H1 (cell line): ENCODE results near the gene ADRA2A. TPM values are rescaled to one million over a fixed set of nuclear protein-coding genes. Genes with fewer than 3 reads are reported as not detected.

Experiments
- CTCF ChIA-PET: fragments of 300-600 bp; sonication (Branson Sonifier 250); formaldehyde crosslinking; loops from one replicate; lab custom pipeline; 2021; ENCODE audit not compliant: partially characterized antibody; lab: Charles Lee
- POLR2A ChIA-PET: fragments of 300-600 bp; sonication (Branson Sonifier 250); formaldehyde crosslinking; loops from one replicate; lab custom pipeline; 2021; ENCODE audit warnings: inconsistent platforms; ENCODE audit not compliant: partially characterized antibody; lab: Charles Lee
- DNase-seq, 2 experiments: peaks; one replicate each; pipeline versions ENCODE4 v3.0.0 to v3.0.0-alpha.2; 2010 to 2022; ENCODE audit warnings: low spot score in 2 of 2, low read depth in 1 of 2, mixed read lengths in 1 of 2
- FAIRE-seq: peaks from 2 replicates; lab custom pipeline; 2011; peaks lifted over from hg19 to GRCh38; lab: Jason Lieb, UNC
- H2AFZ ChIP-seq: 2 replicates; pipeline ENCODE4 v1.8.1; 2012; ENCODE audit warnings: low read length, inconsistent platforms
- H2AK5ac ChIP-seq: 2 replicates; pipeline ENCODE4 v1.6.1; 2013; ENCODE audit warnings: low read depth, low read length
- H2BK120ac ChIP-seq: replicated peaks from 2 replicates; pipeline ENCODE3; 2013; ENCODE audit warnings: low read depth, low read length, inconsistent platforms
- H2BK12ac ChIP-seq: 2 replicates; pipeline ENCODE4 v1.6.1; 2013; ENCODE audit warnings: low read depth, low read length
- H2BK15ac ChIP-seq: 2 replicates; pipeline ENCODE4 v1.6.1; 2013; ENCODE audit warnings: low read length
- H2BK20ac ChIP-seq: 2 replicates; pipeline ENCODE4 v1.6.1; 2013; ENCODE audit warnings: low read length
- H2BK5ac ChIP-seq: 2 replicates; pipeline ENCODE4 v1.6.1; 2013; ENCODE audit warnings: low read depth, low read length
- H3K14ac ChIP-seq: 2 replicates; pipeline ENCODE4 v1.6.1; 2013; ENCODE audit warnings: inconsistent platforms; ENCODE audit not compliant: insufficient read length
- H3K18ac ChIP-seq: 2 replicates; pipeline ENCODE4 v1.6.1; 2013; ENCODE audit warnings: low read length; ENCODE audit errors: extremely low read depth
- H3K23ac ChIP-seq: 2 replicates; pipeline ENCODE4 v1.6.1; 2013; ENCODE audit warnings: inconsistent platforms; ENCODE audit not compliant: insufficient read length
- H3K23me2 ChIP-seq: 2 replicates; pipeline ENCODE4 v1.6.1; 2013; ENCODE audit warnings: low read depth, low read length
- H3K27ac ChIP-seq: 2 replicates; pipeline ENCODE4 v1.6.1; 2011; ENCODE audit warnings: low read depth, low read length, inconsistent platforms
- H3K27me3 ChIP-seq, 4 experiments: replicated peaks in 1 of 4; 1 replicate in 1 of 4; 2 replicates in 3 of 4; pipeline versions ENCODE4 v1.6.1 to v1.8.1; 2011 to 2013; ENCODE audit warnings: low read length in 3 of 4, mild to moderate bottlenecking in 3 of 4, inconsistent platforms in 2 of 4, mixed read lengths in 2 of 4, moderate library complexity in 1 of 4; ENCODE audit not compliant: control insufficient read depth in 3 of 4, insufficient read depth in 3 of 4; ENCODE audit errors: extremely low read depth in 1 of 4
- H3K36me3 ChIP-seq, 4 experiments: 2 replicates each; pipeline versions ENCODE4 v1.6.1 to v1.8.1; 2011 to 2013; ENCODE audit warnings: mild to moderate bottlenecking in 4 of 4, low read length in 3 of 4, moderate library complexity in 2 of 4, control low read depth in 1 of 4, inconsistent platforms in 1 of 4; ENCODE audit not compliant: insufficient read depth in 4 of 4, control insufficient read depth in 2 of 4
- H3K4ac ChIP-seq: replicated peaks from 2 replicates; pipeline ENCODE3; 2013; ENCODE audit warnings: low read length, low read depth, mixed read lengths, inconsistent platforms; ENCODE audit not compliant: insufficient read length
- H3K4me1 ChIP-seq, 4 experiments: replicated peaks in 1 of 4; 1 replicate in 1 of 4; 2 replicates in 3 of 4; pipeline versions ENCODE4 v1.6.1 to v1.8.1; 2011 to 2013; ENCODE audit warnings: low read length in 3 of 4, inconsistent platforms in 2 of 4, mixed read lengths in 1 of 4; ENCODE audit not compliant: insufficient read depth in 4 of 4, control insufficient read depth in 3 of 4
- H3K4me2 ChIP-seq, 2 experiments: 2 replicates each; pipeline versions ENCODE4 v1.6.1 to v1.8.1; 2011 to 2013; ENCODE audit warnings: low read depth in 2 of 2, low read length in 2 of 2, control low read depth in 1 of 2, inconsistent platforms in 1 of 2, mild to moderate bottlenecking in 1 of 2; ENCODE audit not compliant: insufficient read depth in 1 of 2
- H3K4me3 ChIP-seq, 4 experiments: fragments of 200-600, 300-600 bp in 1 of 4; sonication (generic), shearing (Covaris generic), sonication (Bioruptor Twin) in 1 of 4; 2 replicates each; pipeline versions ENCODE4 v1.5.1 to v1.8.1; 2011 to 2016; ENCODE audit warnings: low read length in 4 of 4, low read depth in 3 of 4, control low read depth in 2 of 4, inconsistent platforms in 2 of 4, mild to moderate bottlenecking in 2 of 4, mixed read lengths in 1 of 4, moderate library complexity in 1 of 4; ENCODE audit not compliant: insufficient read depth in 2 of 4; ENCODE audit errors: extremely low read depth in 1 of 4
- H3K56ac ChIP-seq: replicated peaks from 2 replicates; pipeline ENCODE3; 2013; ENCODE audit warnings: low read depth, mild to moderate bottlenecking, mixed read lengths, low read length, inconsistent platforms; ENCODE audit not compliant: insufficient read length
- H3K79me1 ChIP-seq: 2 replicates; pipeline ENCODE4 v1.6.1; 2013; ENCODE audit warnings: low read depth, low read length, control low read depth
- H3K79me2 ChIP-seq, 2 experiments: 2 replicates each; pipeline versions ENCODE4 v1.6.1 to v1.8.1; 2012 to 2013; ENCODE audit warnings: low read length in 2 of 2, mild to moderate bottlenecking in 2 of 2, inconsistent platforms in 1 of 2; ENCODE audit not compliant: insufficient read depth in 2 of 2, control insufficient read depth in 1 of 2
- H3K9ac ChIP-seq, 4 experiments: replicated peaks in 1 of 4; 1 replicate in 1 of 4; 2 replicates in 3 of 4; pipeline versions ENCODE4 v1.6.1 to v1.8.1; 2011 to 2013; ENCODE audit warnings: low read depth in 3 of 4, low read length in 3 of 4, control low read depth in 2 of 4, mild to moderate bottlenecking in 2 of 4, moderate library complexity in 2 of 4, inconsistent platforms in 1 of 4; ENCODE audit errors: extremely low read depth in 1 of 4
- H3K9me3 ChIP-seq, 2 experiments: 2 replicates each; pipeline versions ENCODE4 v1.6.1 to v1.8.1; 2012 to 2013; ENCODE audit warnings: mild to moderate bottlenecking in 2 of 2, moderate library complexity in 2 of 2, control low read depth in 1 of 2, inconsistent platforms in 1 of 2, low read depth in 1 of 2, low read length in 1 of 2, mixed read lengths in 1 of 2; ENCODE audit not compliant: insufficient read depth in 2 of 2
- H4K20me1 ChIP-seq, 2 experiments: replicated peaks in 1 of 2; 2 replicates each; pipeline versions ENCODE3 to v1.8.1; 2011 to 2013; ENCODE audit warnings: inconsistent platforms in 2 of 2, low read length in 2 of 2, mild to moderate bottlenecking in 1 of 2; ENCODE audit not compliant: insufficient read depth in 2 of 2, control insufficient read depth in 1 of 2
- H4K5ac ChIP-seq: 2 replicates; pipeline ENCODE4 v1.6.1; 2013; ENCODE audit warnings: low read length, low read depth, mixed read lengths, inconsistent platforms; ENCODE audit not compliant: insufficient read length
- H4K8ac ChIP-seq: 2 replicates; pipeline ENCODE4 v1.8.0; 2013; ENCODE audit warnings: mild to moderate bottlenecking, moderate library complexity, low read length, inconsistent platforms; ENCODE audit not compliant: insufficient read depth; ENCODE audit errors: extremely low read depth
- H4K91ac ChIP-seq: replicated peaks from 2 replicates; pipeline ENCODE3; 2013; ENCODE audit warnings: low read length, mixed read lengths, inconsistent platforms; ENCODE audit not compliant: insufficient read length
- CBX5 ChIP-seq: fragments of 300-800, 300-1000 bp; sonication (generic); IDR thresholded peaks from 2 replicates; pipeline ENCODE4 v1.7.1; 2016; ENCODE audit warnings: antibody characterized with exemption, low read length, low read depth
- KDM5A ChIP-seq: fragments of 200-600 bp; IDR thresholded peaks from 2 replicates; pipeline ENCODE4 v1.7.1; 2012; ENCODE audit warnings: mild to moderate bottlenecking, low read length, inconsistent platforms, mixed read lengths
- USF2 ChIP-seq: IDR thresholded peaks from 2 replicates; pipeline ENCODE4 v1.6.1; 2011; ENCODE audit warnings: low read length, improper control_type of control experiment
- WGBS, 2 experiments: shearing (Covaris generic) in 1 of 2; methylation state at CpG; one replicate each; pipeline versions ENCODE4 v1.1.6 to v1.1.7; 2013 to 2015; ENCODE audit warnings: low lambda C conversion rate in 2 of 2, mixed read lengths in 2 of 2, inconsistent platforms in 1 of 2, low coverage in 1 of 2, missing lambda C conversion rate in 1 of 2; ENCODE audit not compliant: insufficient replicate concordance in 2 of 2, insufficient coverage in 1 of 2, insufficient read length in 1 of 2; ENCODE audit errors: extremely low coverage in 1 of 2, missing lambda C conversion rate in 1 of 2; 5-methylcytosine and 5-hydroxymethylcytosine counted together
- long read RNA-seq, 2 experiments: library from RNA in 1 of 2; library from capped mRNA in 1 of 2; stranded (forward); transcript quantifications; one replicate each; pipeline ENCODE4 v2.0.0, GENCODE V29; 2021; ENCODE audit warnings: inconsistent platforms in 1 of 2
- polyA minus RNA-seq, 3 experiments: library from RNA; depleted of rRNA, polyadenylated mRNA; stranded (reverse); fragments of >200 nt; gene quantifications; 1 replicate in 2 of 3; 2 replicates in 1 of 3; pipeline ENCODE4 v1.2.3, GENCODE V29; 2011
- polyA plus RNA-seq, 7 experiments: library from polyadenylated mRNA; depleted of rRNA in 3 of 7; stranded (reverse) in 5 of 7; unstranded in 2 of 7; fragments of >200 nt in 5 of 7; fragments of 200-250 nt in 2 of 7; gene quantifications; 1 replicate in 5 of 7; 2 replicates in 1 of 7; 4 replicates in 1 of 7; pipeline versions ENCODE4 v1.2.1 to v1.2.3, GENCODE V29; 2011 to 2013; ENCODE audit warnings: missing spikeins in 2 of 7, mixed read lengths in 2 of 7
- total RNA-seq: library from RNA; stranded (reverse); fragmentation: NEBNext Ultra II Directional; extraction: Animal tissue kit (Norgen Biotek cat#: 25700); gene quantifications from 2 replicates; pipeline ENCODE4 v1.2.1, GENCODE V29; 2021
- TF ChIP-seq, protein P1 (sequence below): IDR thresholded peaks from 2 replicates; pipeline ENCODE4 v1.6.1; 2012; ENCODE audit warnings: inconsistent platforms

The ADRA2A gene
- total RNA-seq (5.9 and 7.3 TPM in 2 replicates), polyA plus RNA-seq (2011; rRNA removed) (6.2 and 7.6 TPM in 2 replicates), polyA minus RNA-seq (2011; rRNA and poly(A)+ RNA removed) (3.2 and 4.5 TPM in 2 replicates)
- polyA plus RNA-seq (2011; cell fraction: cytosol; rRNA removed), result 3.6 TPM
- polyA plus RNA-seq (2011; cell fraction: nucleus; rRNA removed), result 4.1 TPM
- polyA plus RNA-seq (2012, experiment 1 of 2), result 3.0 to 5.4 TPM (median 4.6 TPM) in 4 replicates
- polyA plus RNA-seq (2012, experiment 2 of 2), result 4.8 TPM
- polyA plus RNA-seq (2013, experiment 1 of 2), result 1.8 TPM
- 1.4 TPM for polyA plus RNA-seq (2013, experiment 2 of 2)
- 5.2 TPM for polyA minus RNA-seq (2011; cell fraction: cytosol; rRNA and poly(A)+ RNA removed)
- 6.1 TPM for polyA minus RNA-seq (2011; cell fraction: nucleus; rRNA and poly(A)+ RNA removed)
- long read RNA-seq, experiment 1, transcript ADRA2A-201 (1 exons, 3,745 nt), result major isoform, 14 of 14 reads
- long read RNA-seq, experiment 1, partial matches to known transcripts, result 0 of 14 reads
- long read RNA-seq, experiment 1, other reads (novel, unspliced or antisense), result 0 of 14 reads
- long read RNA-seq, experiment 2, result 0 reads

DNA sequence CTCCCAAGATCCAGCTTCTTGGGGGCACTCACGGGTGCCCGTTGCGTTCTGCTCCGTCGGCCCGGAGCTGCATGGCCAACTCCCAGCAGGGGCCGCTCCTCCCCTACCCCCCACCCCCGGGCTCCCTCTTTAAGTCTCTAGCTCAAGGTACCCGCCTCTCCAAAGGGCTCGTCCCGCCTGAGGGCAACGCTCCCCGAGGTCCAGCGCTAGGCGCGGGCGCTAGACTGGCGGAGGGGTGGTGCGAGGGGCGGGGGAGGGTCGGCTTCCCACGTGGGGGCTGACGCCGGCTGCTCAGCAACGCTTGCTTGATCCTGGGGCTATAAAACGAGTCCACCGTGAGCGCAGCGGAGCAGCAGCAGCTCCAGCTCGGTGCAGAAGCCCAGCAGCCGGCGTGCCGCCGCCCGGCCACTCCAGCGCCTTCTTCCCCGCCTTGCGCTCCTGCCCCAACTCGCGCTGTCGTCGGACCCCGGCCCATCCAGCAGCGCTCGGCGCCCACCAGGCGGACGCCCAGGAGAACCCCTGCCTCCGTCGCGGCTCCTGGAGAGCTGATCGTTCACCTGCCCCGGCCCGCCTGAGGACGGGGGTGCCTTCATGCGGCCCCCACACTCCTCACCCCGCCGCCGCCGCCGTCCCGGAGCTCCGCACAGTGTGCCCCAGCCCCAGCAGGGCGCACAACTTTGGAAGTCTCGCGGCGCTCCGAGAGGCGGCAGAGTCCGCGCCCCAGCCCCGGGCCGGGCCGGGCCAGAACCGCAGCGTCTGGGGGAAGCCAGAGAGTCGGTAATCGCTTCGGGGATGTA is at the start of gene ADRA2A:
ADRA2A (plus strand) TSS at position 348 of the 797 bp plus-strand sequence. CDS start 968 bp downstream, outside the sequence.
- Histone ChIP-seq H3K4ac (no peak within 1 kb of the TSS), H3K79me1 (no peaks in the 10 kb centered on the region), H3K27me3 (peaks cover 12 to 27% (median 24%) of the 10 kb centered on the region in 4 experiments), H2BK12ac (peak within 1 kb of the TSS; percentile 39; the same call in 1 of the 2 replicates), H3K18ac (no peak within 1 kb of the TSS; the same call in 1 of the 2 replicates), H3K36me3 (peaks cover 0 to 13% (median 0%) of the 10 kb centered on the region in 4 experiments; a peak in 1 of 8 replicates), H3K9ac (peak within 1 kb of the TSS in 3 of 4 experiments; percentile 6 to 60 (median 42); a peak in 4 of 7 replicates), H2BK20ac (no peak within 1 kb of the TSS), H2BK15ac (no peak within 1 kb of the TSS; the same call in 1 of the 2 replicates), H2BK120ac (no peak within 1 kb of the TSS), H4K5ac (no peak within 1 kb of the TSS), H2AFZ (peak within 1 kb of the TSS; percentile 97; the same call in 1 of the 2 replicates), H3K23ac (no peak within 1 kb of the TSS), H3K27ac (no peak within 1 kb of the TSS), H3K9me3 (peaks cover 0 to 14% of the 10 kb centered on the region in 2 experiments; a peak in 1 of 4 replicates), H4K8ac (peak within 1 kb of the TSS; percentile 69; the same call in 1 of the 2 replicates), H4K91ac (no peak within 1 kb of the TSS), H3K4me2 (peak within 1 kb of the TSS; percentile 48 to 88), H3K79me2 (no peaks in the 10 kb centered on the region), H3K56ac (no peak within 1 kb of the TSS), H3K4me1 (peaks cover 0 to 7% (median 2%) of the 10 kb centered on the region in 4 experiments; a peak in 4 of 7 replicates), H4K20me1 (peaks cover 0 to 2% of the 10 kb centered on the region in 2 experiments), H3K23me2 (no peaks in the 10 kb centered on the region; the same call in 1 of the 2 replicates), H2BK5ac (no peak within 1 kb of the TSS; the same call in 1 of the 2 replicates), H2AK5ac (no peak within 1 kb of the TSS), H3K14ac (no peak within 1 kb of the TSS), H3K4me3 (peak within 1 kb of the TSS; percentile 44 to 75 (median 70))
- WGBS, 2 experiments, result 1% methylated on average over 18 of the region's 79 CpGs; no CpG with 5 or more reads in 1 of the 2 experiments
- ChIA-PET CTCF (interaction anchor here (0.6 to 6.8 kb wide), 53 partner anchors 11 to 1061 kb away, joined by 3 to 83 read pairs (median 4); no protein-coding TSS in a partner anchor), POLR2A (interaction anchor here (1.4 kb wide), 1 partner anchor 64 kb away, joined by 3 read pairs; no protein-coding TSS in a partner anchor)
- DNase-seq (peak; percentile 67 to 79), FAIRE-seq (no peak)
- TF ChIP-seq CBX5, result no peak
- TF ChIP-seq, protein P1, sequence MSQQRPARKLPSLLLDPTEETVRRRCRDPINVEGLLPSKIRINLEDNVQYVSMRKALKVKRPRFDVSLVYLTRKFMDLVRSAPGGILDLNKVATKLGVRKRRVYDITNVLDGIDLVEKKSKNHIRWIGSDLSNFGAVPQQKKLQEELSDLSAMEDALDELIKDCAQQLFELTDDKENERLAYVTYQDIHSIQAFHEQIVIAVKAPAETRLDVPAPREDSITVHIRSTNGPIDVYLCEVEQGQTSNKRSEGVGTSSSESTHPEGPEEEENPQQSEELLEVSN, result peak; percentile 51
- peak; percentile 62; the same call in 1 of the 2 replicates for TF ChIP-seq USF2
- TF ChIP-seq KDM5A, result no peak
